ENCODE measurements around the gene MB. TPM values are rescaled to one million over a fixed set of nuclear protein-coding genes. Genes with fewer than 3 reads are reported as not detected.

The MB gene
- total RNA-seq, 1 donor from 2014 or later, result not detected

- no peak overlapping the region for H2AFZ ChIP-seq (replicated peaks)
- H4K20me1 ChIP-seq (ENCODE audit: low read depth), result no peaks in the 10 kb centered on the region
- H3K4me3 Mint-ChIP-seq, result no peak overlapping the region
- H3K4me2 ChIP-seq, result no peak overlapping the region
- peaks cover 6% of the 10 kb centered on the region for H3K4me1 Mint-ChIP-seq
- H3K27me3 ChIP-seq, result no peaks in the 10 kb centered on the region
- no peaks in the 10 kb centered on the region for H3K9me3 Mint-ChIP-seq
- H3K27ac Mint-ChIP-seq, result no peak overlapping the region
- H3K27me3 Mint-ChIP-seq (ENCODE audit: insufficient read depth, low read depth), result peaks cover 8% of the 10 kb centered on the region
- no peak overlapping the region for H3K4me3 ChIP-seq
- no peak for TF ChIP-seq EZH2 (IDR thresholded peaks at IDR 0.05)
- TF ChIP-seq CTCF (IDR thresholded peaks at IDR 0.05), result no peak
- TF ChIP-seq EZH2phosphoT487 (IDR thresholded peaks at IDR 0.05), result no peak
- DNase-seq (ENCODE audit: low spot score), result no peak
- H3K36me3 Mint-ChIP-seq, result no peaks in the 10 kb centered on the region
- no peak overlapping the region for H3K27ac ChIP-seq
- H3K79me2 ChIP-seq (ENCODE audit: low read depth), result no peaks in the 10 kb centered on the region
- H3K9ac ChIP-seq, result no peak overlapping the region
- peaks cover 11% of the 10 kb centered on the region for H3K4me1 ChIP-seq
- H3F3A ChIP-seq (ENCODE audit: low read depth), result peaks cover 7% of the 10 kb centered on the region
- no peaks in the 10 kb centered on the region for H3K9me3 ChIP-seq (ENCODE audit: low read depth)
- H3K36me3 ChIP-seq, result no peaks in the 10 kb centered on the region
Measured at GRCh38 chr22:35616043-35616442, 1.1 kb downstream of the MB start.

- peaks cover 9% of the 10 kb centered on the region for H3K27me3 Mint-ChIP-seq (ENCODE audit: insufficient read depth, low read depth)
- Histone ChIP-seq H3K79me2 (ENCODE audit: low read depth) (no peaks in the 10 kb centered on the region), H3K4me2 (no peak overlapping the region), H3K36me3 (no peaks in the 10 kb centered on the region), H3K4me1 (peaks cover 7% of the 10 kb centered on the region), H3K27ac (no peak overlapping the region), H2AFZ (replicated peaks) (no peak overlapping the region), H3K9ac (no peak overlapping the region), H3K9me3 (ENCODE audit: low read depth) (no peaks in the 10 kb centered on the region), H4K20me1 (ENCODE audit: low read depth) (no peaks in the 10 kb centered on the region), H3K4me3 (no peak overlapping the region), H3F3A (ENCODE audit: low read depth) (no peaks in the 10 kb centered on the region), H3K27me3 (no peaks in the 10 kb centered on the region)
- H3K36me3 Mint-ChIP-seq, result no peaks in the 10 kb centered on the region
- no peak overlapping the region for H3K4me3 Mint-ChIP-seq
- no peaks in the 10 kb centered on the region for H3K9me3 Mint-ChIP-seq
- no peak for DNase-seq (ENCODE audit: low spot score)
- H3K27ac Mint-ChIP-seq, result peak overlapping the region; percentile 35
- peaks cover 2% of the 10 kb centered on the region for H3K4me1 Mint-ChIP-seq
- TF ChIP-seq EZH2 (IDR thresholded peaks at IDR 0.05), result no peak
Measured at GRCh38 chr22:35615156-35615555, 2.0 kb downstream of the MB start.

- no peak overlapping the region for H3K9ac ChIP-seq
- H3F3A ChIP-seq (ENCODE audit: low read depth), result no peaks in the 10 kb centered on the region
- Mint-ChIP-seq H3K27ac (no peak overlapping the region), H3K27me3 (ENCODE audit: insufficient read depth, low read depth) (peaks cover 8% of the 10 kb centered on the region), H3K9me3 (no peaks in the 10 kb centered on the region), H3K4me1 (peaks cover 1% of the 10 kb centered on the region), H3K4me3 (no peak overlapping the region), H3K36me3 (no peaks in the 10 kb centered on the region)
- H3K4me2 ChIP-seq, result no peak overlapping the region
- no peak overlapping the region for H3K4me3 ChIP-seq
- no peaks in the 10 kb centered on the region for H3K9me3 ChIP-seq (ENCODE audit: low read depth)
- peaks cover 7% of the 10 kb centered on the region for H3K4me1 ChIP-seq
- H3K79me2 ChIP-seq (ENCODE audit: low read depth), result no peaks in the 10 kb centered on the region
- no peak overlapping the region for H2AFZ ChIP-seq (replicated peaks)
- H3K27ac ChIP-seq, result no peak overlapping the region
- H4K20me1 ChIP-seq (ENCODE audit: low read depth), result no peaks in the 10 kb centered on the region
- no peaks in the 10 kb centered on the region for H3K36me3 ChIP-seq
- no peak for DNase-seq (ENCODE audit: low spot score)
- H3K27me3 ChIP-seq, result no peaks in the 10 kb centered on the region
- TF ChIP-seq CTCF (IDR thresholded peaks at IDR 0.05) (no peak), EZH2phosphoT487 (IDR thresholded peaks at IDR 0.05) (no peak), EZH2 (IDR thresholded peaks at IDR 0.05) (no peak)
Measured at GRCh38 chr22:35614404-35614803, 2.7 kb downstream of the MB start.

GRCh38 chr22:35612903-35613302, 4.2 kb downstream of the MB start:
- DNase-seq (ENCODE audit: low spot score), result no peak
- Histone ChIP-seq H3K79me2 (ENCODE audit: low read depth) (no peaks in the 10 kb centered on the region), H3K36me3 (no peaks in the 10 kb centered on the region), H3F3A (ENCODE audit: low read depth) (no peaks in the 10 kb centered on the region), H4K20me1 (ENCODE audit: low read depth) (no peaks in the 10 kb centered on the region), H2AFZ (replicated peaks) (no peak overlapping the region), H3K9ac (no peak overlapping the region), H3K4me3 (no peak overlapping the region), H3K27ac (no peak overlapping the region), H3K4me1 (peaks cover 7% of the 10 kb centered on the region), H3K9me3 (ENCODE audit: low read depth) (no peaks in the 10 kb centered on the region), H3K27me3 (no peaks in the 10 kb centered on the region), H3K4me2 (no peak overlapping the region)
- Mint-ChIP-seq H3K27me3 (ENCODE audit: insufficient read depth, low read depth) (peaks cover 10% of the 10 kb centered on the region), H3K9me3 (no peaks in the 10 kb centered on the region), H3K36me3 (no peaks in the 10 kb centered on the region), H3K4me3 (no peak overlapping the region), H3K27ac (peak overlapping the region; percentile 61), H3K4me1 (no peaks in the 10 kb centered on the region)
- no peak for TF ChIP-seq EZH2 (IDR thresholded peaks at IDR 0.05)
- no peak for TF ChIP-seq EZH2phosphoT487 (IDR thresholded peaks at IDR 0.05)
- TF ChIP-seq CTCF (IDR thresholded peaks at IDR 0.05), result no peak
